Activated CD8-positive, alpha-beta memory T cell treated with anti-CD3 and anti-CD28 coated beads for 1 hour (primary cell): ENCODE results near the gene PALB2.

Experiments used
- DNase-seq, 2 donors: peaks; one replicate each; pipeline ENCODE4 v3.0.0-alpha.2; 2020; ENCODE audit warnings: low read depth in 1 of 2; ENCODE audit errors: extremely low read depth in 1 of 2

Gene PALB2

GRCh38 chr16:23640931-23641765, at the start of gene PALB2, which contains the start of gene DCTN5:
TSS of gene PALB2 (minus strand) at chr16:23641310. CDS start at chr16:23641157, 153 bp downstream.
TSS of gene DCTN5 (plus strand) at chr16:23641466. CDS start at chr16:23641543, 77 bp downstream.
- peak; percentile 63 to 72 for DNase-seq

- no peak for DNase-seq
These were observed 48.5 kb upstream of the PALB2 start for GRCh38 chr16:23689442-23690187.

- DNase-seq = no peak
These were observed 46.1 kb upstream of the PALB2 start for GRCh38 chr16:23687034-23687808.

GRCh38 chr16:23683487-23683886, 42.4 kb upstream of the PALB2 start:
- no peak for DNase-seq

- DNase-seq = no peak
These were observed 41.1 kb upstream of the PALB2 start for GRCh38 chr16:23682181-23682580.

- no peak for DNase-seq
These were observed 38.9 kb upstream of the PALB2 start for GRCh38 chr16:23679986-23680336.

- no peak for DNase-seq
These were observed 38.3 kb upstream of the PALB2 start for GRCh38 chr16:23679274-23679985.

- peak; percentile 14 to 51 for DNase-seq
These were observed 37.5 kb upstream of the PALB2 start, which contains the start of gene PLK1 for GRCh38 chr16:23678430-23679273. TSS of gene PLK1 (plus strand) at chr16:23678889. CDS start at chr16:23678933, 44 bp downstream.

GRCh38 chr16:23676924-23677480, 35.9 kb upstream of the PALB2 start:
- no peak for DNase-seq

GRCh38 chr16:23673971-23674614, 33.0 kb upstream of the PALB2 start:
- no peak for DNase-seq

GRCh38 chr16:23670137-23670776, 29.1 kb upstream of the PALB2 start:
- DNase-seq = no peak

- DNase-seq = no peak
These were observed 27.8 kb upstream of the PALB2 start for GRCh38 chr16:23668873-23669272.

GRCh38 chr16:23668225-23668624, 27.1 kb upstream of the PALB2 start:
- no peak for DNase-seq

- no peak for DNase-seq
These were observed 26.2 kb upstream of the PALB2 start for GRCh38 chr16:23667355-23667659.

- DNase-seq = no peak
These were observed 25.7 kb upstream of the PALB2 start for GRCh38 chr16:23666571-23667354.

GRCh38 chr16:23663918-23664317, 22.8 kb upstream of the PALB2 start:
- DNase-seq = no peak

GRCh38 chr16:23651943-23652468, 10.9 kb upstream of the PALB2 start:
- no peak for DNase-seq
